SU-DHL-6 (cell line): ENCODE measurements around the gene STPG3.

Source experiments
- EZH2phosphoT487 ChIP-seq: fragments of 200-600 bp; sonication (generic), shearing (Covaris generic); conservative IDR thresholded peaks from 2 replicates; pipeline ENCODE4 v1.6.1; 2018; ENCODE audit warnings: mild to moderate bottlenecking, antibody characterized with exemption, low read length, moderate library complexity, mixed read lengths
- TF ChIP-seq, protein P1 (sequence below): fragments of 200-600 bp; sonication (generic); IDR thresholded peaks from one replicate; pipeline ENCODE4 v1.5.1; 2017; ENCODE audit warnings: antibody characterized with exemption, mild to moderate bottlenecking, low read length, moderate library complexity; ENCODE audit not compliant: insufficient read depth, poor library complexity, severe bottlenecking

DNA sequence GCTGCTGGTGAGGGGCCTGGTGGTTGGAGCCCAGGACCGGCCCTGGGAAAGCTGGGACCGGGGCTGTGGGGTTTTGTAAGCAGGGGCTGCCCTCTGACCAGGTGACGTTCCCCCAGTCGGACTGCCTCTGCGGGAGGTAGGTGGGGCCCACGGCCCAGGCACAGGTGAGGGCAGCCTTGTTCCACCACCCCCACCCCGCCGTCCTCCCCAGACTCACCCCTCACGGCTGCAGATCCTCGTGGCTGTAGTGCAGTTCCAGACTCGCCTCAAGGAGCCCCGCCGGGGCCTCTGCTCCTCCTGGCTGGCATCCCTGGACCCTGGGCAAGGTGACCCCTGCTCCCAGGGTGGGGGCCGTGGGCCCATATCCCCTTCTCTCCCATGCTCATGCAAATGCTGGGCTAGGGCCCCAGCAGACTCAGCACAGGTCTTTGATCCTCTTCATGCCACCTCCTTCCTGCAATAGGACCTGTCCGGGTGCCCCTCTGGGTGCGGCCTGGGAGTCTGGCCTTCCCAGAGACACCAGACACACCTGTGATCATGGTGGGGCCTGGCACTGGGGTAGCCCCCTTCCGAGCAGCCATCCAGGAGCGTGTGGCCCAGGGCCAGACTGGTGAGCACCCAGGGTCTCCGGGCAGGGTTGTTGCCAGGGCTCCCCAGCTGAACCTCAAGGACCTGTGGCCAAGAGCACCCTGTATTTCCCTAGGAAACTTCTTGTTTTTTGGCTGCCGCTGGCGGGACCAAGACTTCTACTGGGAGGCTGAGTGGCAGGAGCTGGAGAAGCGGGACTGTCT is 35.7 kb upstream of the STPG3 start:
- TF ChIP-seq, protein P1, sequence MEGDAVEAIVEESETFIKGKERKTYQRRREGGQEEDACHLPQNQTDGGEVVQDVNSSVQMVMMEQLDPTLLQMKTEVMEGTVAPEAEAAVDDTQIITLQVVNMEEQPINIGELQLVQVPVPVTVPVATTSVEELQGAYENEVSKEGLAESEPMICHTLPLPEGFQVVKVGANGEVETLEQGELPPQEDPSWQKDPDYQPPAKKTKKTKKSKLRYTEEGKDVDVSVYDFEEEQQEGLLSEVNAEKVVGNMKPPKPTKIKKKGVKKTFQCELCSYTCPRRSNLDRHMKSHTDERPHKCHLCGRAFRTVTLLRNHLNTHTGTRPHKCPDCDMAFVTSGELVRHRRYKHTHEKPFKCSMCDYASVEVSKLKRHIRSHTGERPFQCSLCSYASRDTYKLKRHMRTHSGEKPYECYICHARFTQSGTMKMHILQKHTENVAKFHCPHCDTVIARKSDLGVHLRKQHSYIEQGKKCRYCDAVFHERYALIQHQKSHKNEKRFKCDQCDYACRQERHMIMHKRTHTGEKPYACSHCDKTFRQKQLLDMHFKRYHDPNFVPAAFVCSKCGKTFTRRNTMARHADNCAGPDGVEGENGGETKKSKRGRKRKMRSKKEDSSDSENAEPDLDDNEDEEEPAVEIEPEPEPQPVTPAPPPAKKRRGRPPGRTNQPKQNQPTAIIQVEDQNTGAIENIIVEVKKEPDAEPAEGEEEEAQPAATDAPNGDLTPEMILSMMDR, result no peak
- TF ChIP-seq EZH2phosphoT487, result no peak
